Endometrium (tissue), 2 donors: ENCODE data around the gene SAG.
"Not testable (repeated sequence)": the region's sequence is repeated elsewhere in the genome, so short reads cannot be mapped to it uniquely, and the experiment has no call there.

Experiments used
- FAIRE-seq: peaks from 2 replicates; lab custom pipeline; 2012; peaks lifted over from hg19 to GRCh38; lab: Jason Lieb, UNC
- donor health status: control.
- donor health status: control.

SAG gene

DNA sequence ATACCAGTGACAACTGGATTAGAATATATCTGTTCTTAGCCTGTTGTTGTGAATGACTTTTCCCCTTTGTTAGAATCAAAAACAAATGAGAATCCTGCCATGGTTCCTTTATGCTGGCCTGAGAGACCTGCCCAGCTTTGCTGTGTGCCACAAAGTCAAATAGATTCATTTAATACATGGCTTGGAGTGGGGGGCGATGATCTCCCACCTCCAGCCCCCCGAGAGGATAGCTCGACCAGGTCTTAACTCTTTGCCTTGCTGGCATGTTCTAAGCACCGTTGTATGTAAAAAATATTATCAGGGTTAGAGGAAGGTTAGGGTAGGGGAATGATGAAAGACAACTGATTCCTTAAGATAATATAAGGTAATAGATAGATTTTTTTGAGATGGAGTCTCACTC lies 24.5 kb downstream of the SAG start:
- FAIRE-seq, result no peak

GRCh38 chr2:233334915-233335314 lies 27.3 kb downstream of the SAG start:
- no peak for FAIRE-seq

DNA sequence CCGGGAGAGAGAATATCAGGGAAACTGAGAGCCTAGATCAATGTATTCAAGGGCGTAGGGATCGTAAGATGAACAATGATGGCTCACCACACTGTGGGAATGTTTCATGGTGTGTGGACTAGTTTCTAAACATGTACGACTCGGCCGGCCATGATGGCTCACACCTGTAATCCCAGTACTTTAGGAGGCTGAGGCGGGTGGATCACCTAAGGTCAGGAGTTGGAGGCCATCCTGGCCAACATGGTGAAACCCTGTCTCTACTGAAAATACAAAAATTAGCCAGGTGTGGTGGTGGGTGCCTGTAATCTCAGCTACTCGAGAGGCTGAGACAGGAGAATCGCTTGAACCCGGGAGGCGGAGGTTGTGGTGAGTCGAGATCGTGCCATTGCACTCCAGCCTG lies 28.5 kb downstream of the SAG start:
- FAIRE-seq, result not testable (repeated sequence)

DNA sequence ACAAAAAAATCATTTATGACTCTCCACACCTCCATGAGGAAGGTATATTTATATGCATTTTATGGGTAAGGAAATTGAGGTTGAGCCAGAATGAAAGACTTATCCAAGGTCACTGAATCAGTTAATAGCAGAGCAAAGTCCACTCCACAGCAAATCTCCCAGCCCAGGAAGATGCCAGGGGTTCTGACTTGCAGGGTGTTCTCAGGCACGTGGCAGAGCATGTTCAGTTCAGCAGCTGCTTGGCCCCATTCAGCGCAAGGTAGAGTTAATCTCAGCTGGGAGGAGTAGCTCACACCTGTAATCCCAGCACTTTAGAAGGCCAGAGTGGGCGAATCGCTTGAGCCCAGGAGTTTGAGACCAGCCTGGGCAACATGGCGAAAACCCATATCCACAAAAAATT lies 28.9 kb downstream of the SAG start:
- FAIRE-seq, result no peak

- no peak for FAIRE-seq
Measured at GRCh38 chr2:233338046-233338445, 30.4 kb downstream of the SAG start.

DNA sequence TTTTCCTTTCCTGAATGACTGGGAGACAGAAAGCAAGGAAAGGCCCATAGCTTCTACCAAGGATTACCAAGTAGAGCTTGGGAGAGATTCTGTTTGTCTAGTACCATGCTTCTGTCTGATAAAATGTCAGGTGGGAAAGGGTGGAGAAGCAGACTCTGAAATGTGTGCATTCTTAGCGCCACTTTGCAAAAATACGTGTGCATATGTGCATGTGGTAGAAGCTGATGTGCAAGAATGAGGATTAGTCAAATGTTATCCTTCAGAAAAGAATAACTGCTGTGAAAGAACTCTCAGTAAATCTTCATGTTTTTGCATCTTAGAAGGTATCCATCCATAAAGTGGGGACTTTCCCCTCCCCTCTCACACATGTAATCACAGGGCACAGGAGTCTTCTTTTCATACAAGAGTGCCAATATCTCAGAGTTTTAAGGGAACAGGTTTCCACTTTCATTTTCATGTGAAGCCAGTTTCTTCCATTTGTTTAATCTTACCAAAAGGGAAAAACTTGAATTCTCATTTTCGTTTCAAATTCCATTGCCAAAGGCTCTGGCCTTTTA lies 31.3 kb downstream of the SAG start:
- FAIRE-seq, result no peak

DNA sequence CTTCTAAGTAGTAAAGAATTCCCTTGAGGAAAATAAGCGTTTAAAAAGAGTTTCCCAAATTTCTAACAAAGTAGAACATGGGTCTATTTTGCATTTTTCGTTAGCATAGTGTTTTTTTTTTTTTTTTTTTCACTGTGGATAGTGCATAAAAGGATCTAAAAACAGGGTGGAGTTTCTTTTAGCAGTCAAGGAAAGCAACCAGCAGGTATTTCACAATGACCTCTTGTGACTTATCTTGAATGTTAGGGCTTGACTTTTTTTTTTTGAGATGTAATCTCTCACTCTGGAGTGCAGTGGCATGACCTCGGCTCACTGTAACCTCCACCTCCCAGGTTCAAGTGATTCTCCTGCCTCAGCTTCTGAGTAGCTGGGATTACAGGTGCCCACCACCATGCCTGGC lies 31.8 kb downstream of the SAG start:
- FAIRE-seq, result no peak

GRCh38 chr2:233341296-233341695 lies 33.7 kb downstream of the SAG start:
- FAIRE-seq, result no peak

DNA sequence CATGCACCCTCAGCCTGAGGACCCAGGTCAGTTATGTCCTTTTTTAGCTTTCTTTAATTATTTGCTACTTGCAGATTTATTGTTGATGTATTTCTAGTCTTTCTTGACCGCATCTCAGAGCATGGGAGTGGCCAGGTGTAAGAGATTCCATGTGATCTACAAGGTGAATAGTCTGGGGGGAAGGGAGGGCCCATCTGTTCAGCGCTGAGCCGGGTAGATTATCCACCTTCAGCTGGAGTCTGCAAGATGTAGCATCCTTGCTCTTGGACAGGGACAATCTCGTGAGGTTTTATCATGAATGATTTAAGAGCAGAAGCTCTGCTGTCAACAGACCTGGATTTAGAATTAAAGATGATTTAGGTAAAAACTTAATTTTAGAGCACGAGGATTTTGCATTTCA lies 34.7 kb downstream of the SAG start:
- no peak for FAIRE-seq

DNA sequence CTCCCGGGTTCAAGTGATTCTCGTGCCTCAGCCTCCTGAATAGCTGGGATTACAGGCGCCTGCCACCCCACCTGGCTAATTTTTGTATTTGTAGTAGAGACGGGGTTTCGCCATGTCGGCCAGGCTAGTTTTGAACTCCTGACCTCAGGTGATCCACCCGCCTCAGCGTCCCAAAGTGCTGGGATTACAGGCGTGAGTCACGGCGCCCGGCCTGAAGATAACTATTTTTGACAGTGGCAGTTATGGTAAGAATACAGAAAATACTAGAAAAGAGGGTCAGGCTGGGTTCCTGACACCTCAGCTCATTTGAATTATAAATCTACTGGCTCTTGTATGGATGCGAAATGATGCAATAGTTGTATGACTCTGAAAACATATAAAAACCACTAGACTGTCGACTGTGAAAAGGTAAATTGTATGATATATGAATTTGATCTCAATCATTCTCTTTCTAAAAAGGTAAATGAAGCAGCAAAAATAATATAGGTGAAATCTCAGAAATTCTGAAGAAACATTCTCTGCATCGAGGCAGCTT lies 35.6 kb downstream of the SAG start:
- FAIRE-seq, result no peak

GRCh38 chr2:233346376-233346775 lies 38.8 kb downstream of the SAG start:
- no peak for FAIRE-seq

- no peak for FAIRE-seq
Measured at GRCh38 chr2:233346930-233347329, 39.3 kb downstream of the SAG start.

- no peak for FAIRE-seq
Measured at GRCh38 chr2:233349005-233349998, 41.7 kb downstream of the SAG start.

- FAIRE-seq, result no peak
Measured at GRCh38 chr2:233350708-233351107, 43.1 kb downstream of the SAG start.

DNA sequence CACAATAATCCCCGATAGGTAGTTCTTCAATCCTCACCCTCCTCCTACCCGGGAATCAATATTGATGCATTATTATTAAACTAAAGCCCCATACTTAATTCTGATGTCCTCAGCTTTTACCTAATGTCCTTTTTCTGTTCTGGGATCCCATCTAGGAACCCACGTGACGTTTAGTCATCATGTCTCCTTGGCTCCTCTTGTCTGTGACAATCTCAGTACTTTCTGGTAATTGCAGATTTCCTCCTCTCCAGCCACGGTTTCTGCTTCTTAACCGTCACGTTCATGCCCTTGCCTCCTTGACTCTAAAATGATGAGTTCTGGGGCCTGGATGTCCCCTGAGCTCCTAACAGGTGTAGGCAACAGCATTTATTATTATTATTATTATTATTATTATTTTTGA lies 43.8 kb downstream of the SAG start:
- FAIRE-seq, result no peak

GRCh38 chr2:233352141-233352842 lies 44.7 kb downstream of the SAG start:
- no peak for FAIRE-seq

DNA sequence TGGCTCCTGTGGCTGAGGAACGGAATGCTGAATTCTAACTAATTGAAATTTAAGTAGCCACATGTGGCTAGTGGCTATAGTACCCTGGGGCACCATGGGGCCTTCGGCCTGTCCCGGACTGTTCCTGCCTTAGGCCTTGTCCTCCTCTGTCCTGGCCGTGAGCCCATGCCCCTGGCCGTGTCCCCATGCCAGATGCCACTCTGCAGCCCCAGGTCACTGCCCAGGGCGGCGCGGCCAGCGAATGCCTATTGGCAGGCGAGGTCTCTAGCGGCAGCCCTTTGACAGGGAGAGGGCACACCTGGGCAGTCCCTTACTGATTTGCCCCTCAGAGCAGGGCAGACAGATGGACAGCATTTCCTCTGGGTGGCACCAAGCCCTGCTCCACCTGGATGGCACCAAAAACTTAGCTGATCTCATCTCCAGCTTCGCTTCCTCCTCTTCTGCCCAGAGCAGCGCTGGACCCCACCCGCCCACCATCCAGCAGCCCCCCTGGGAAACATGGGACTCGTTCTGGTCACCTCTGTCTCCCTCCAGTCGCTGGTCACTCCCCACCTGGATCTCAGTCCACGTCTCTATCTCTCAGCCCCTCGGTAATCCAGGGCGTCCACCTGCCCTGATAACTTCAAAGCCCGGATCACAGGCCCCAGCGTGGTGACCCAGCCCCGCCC lies 45.6 kb downstream of the SAG start:
- FAIRE-seq, result no peak

DNA sequence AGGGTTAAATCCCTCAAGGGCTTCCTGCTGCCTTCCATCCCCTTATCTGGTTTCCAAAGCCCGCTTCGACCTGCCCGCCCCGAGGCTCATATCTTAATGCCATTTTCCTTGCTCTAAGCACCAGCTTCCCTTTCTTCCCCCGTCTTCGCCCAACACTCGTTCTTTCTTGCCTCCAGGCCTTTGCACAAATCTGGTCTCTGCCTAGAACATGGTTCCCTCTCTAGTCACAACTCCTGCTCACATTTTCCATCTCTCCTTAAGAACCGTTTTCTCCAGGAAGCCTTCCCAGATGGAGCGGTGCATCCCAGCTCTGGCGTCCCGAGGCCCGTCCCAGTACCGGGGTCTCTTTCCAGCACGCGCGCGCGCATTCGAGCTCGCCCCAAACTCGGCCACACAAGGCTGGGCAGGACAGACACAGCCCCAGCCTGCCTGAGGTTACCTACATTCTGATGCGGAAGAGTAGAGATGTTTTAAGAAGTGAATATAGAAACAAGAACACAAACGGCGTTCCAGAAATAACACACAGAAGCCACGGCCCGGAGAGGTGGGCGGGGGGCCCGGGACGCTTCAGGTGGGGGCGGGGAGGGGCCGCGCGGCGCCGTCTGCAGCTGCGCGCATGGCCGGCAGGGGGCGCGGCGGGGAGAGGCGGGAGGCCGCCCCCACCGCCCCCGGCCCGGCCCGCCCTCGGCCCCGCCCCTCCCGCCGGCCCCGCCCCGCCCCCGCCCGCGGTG lies 46.3 kb downstream of the SAG start, which contains the start of gene DGKD:
Gene DGKD, plus strand, starts transcription at position 726 of the 731 bp plus-strand sequence. CDS start 25 bp downstream, outside the sequence.
- no peak for FAIRE-seq

DNA sequence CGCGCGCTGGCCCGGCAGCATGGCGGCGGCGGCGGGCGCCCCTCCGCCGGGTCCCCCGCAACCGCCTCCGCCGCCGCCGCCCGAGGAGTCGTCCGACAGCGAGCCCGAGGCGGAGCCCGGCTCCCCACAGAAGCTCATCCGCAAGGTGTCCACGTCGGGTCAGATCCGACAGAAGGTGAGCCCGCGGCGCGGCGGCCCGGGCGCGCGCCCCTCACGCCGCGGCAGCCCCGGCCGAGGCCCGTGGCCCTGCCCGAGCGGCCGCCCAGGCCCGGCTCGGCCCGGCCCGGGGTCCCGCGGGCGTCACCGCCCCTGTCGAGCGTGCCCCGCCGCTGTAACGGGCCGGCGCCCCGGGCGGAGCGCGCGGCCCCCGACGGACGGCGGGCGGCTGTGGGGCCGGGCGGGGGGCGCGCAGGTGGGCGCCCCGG lies 46.9 kb downstream of the SAG start:
- no peak for FAIRE-seq

GRCh38 chr2:233354971-233355574 lies 47.5 kb downstream of the SAG start:
- FAIRE-seq, result no peak

GRCh38 chr2:233355916-233356315 lies 48.3 kb downstream of the SAG start:
- FAIRE-seq, result no peak
